GM19351 (cell line): Measurements from ENCODE around the gene ADARB2.
"Not testable (repeated sequence)": the region's sequence is repeated elsewhere in the genome, so short reads cannot be mapped to it uniquely, and the experiment has no call there.

Source experiments
- ATAC-seq: cut with Tn5 transposase; IDR thresholded peaks from one replicate; pipeline ENCODE4 v1.9.1; 2021; ENCODE audit warnings: mild to moderate bottlenecking, moderate library complexity; ENCODE audit not compliant: unreplicated experiment

ADARB2 gene

DNA sequence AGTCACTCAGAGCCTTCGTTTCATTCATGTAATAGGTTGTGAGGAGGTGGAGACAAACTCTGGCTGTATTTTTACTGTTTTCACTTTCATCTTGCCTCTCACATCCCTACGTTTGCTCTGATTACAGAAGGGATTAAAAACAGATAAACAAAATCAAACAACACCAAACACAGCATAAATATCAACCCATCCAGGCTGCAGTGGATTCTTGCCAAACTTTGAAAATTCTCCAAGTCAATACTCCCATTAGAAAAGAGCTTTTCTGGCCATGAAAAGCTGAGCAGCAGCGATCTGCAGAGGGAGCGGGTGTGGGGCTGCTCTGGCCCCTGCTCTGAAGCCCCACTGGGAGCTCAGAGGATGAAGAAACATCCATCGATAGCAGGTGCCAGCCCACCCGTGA, 397.9 kb downstream of the ADARB2 start:
- no peak for ATAC-seq

DNA sequence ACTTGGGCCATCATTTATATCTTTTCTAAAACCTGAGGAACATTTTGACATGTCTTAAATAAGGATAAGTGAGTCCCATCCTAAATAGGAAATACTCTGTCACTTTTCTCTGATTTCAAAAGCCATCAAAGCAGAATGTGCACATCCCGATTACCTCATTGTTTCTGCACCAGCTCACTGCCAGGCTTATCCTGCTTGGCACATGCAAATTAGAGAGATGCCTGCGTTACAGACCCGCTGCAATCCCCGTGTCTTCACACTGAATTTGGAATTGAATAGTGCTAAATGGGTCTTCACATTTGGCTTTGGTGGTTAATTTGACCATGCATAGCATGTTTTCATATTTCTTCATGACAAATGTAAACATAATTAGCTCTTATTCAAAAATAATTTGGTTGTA, 401.7 kb downstream of the ADARB2 start:
- no peak for ATAC-seq

DNA sequence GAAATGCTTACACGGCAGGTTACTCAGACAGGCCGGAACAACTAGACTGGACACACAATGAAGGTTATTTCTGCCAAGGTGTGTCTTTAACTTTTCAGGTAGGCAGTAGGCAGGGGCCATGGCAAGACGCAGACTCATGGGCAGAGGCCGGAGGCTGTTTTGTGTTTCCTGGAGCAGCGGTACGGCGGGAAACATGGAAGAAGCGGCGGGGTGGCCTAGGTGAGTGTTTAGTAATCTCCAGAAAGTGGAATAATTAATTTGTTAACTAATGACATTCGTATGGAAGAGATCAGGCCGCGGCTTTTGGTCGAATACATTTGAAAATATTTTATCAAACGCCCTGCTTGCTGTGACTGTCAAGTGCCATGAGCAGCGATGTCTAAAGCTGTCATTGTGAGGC, 403.3 kb downstream of the ADARB2 start:
- ATAC-seq: no peak

DNA sequence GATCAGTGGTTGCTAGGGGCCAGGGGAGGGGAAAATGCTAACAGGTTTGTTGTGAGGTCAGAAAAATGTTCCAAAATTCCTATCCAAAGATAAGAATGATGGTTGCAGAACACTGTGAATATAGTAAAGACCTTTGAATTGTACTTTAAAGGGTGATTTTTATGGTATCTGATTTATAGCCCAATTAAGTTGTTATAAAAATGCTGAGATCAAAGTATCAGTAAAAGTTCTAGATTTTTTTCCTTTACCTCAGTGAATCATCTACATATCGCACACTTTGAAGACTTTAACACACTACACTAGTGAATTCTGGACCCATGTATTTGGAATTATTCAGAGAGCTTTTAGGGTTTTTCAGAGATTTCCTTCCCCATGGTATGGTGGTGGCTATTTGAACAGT, 405.8 kb downstream of the ADARB2 start:
- ATAC-seq: no peak

DNA sequence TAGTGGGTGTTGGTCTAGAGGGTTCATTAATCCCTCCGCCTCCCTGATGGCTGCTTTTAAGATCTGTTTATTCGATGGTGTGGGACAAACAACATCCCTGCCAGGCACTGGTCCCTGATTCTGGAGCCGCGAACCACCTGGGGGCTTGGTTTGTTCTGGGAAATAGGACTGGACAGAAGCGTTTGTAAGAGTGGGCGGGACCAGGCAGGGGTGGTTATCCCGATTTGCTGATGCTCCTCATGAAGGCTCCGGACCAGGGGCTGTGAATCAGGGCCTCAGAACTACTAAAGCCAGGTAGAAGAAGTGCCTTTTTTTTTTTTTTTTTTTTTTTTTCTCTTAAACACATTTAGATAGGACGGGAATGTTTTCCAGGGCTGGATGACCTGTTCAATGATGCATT, 407.7 kb downstream of the ADARB2 start:
- ATAC-seq: no peak

DNA sequence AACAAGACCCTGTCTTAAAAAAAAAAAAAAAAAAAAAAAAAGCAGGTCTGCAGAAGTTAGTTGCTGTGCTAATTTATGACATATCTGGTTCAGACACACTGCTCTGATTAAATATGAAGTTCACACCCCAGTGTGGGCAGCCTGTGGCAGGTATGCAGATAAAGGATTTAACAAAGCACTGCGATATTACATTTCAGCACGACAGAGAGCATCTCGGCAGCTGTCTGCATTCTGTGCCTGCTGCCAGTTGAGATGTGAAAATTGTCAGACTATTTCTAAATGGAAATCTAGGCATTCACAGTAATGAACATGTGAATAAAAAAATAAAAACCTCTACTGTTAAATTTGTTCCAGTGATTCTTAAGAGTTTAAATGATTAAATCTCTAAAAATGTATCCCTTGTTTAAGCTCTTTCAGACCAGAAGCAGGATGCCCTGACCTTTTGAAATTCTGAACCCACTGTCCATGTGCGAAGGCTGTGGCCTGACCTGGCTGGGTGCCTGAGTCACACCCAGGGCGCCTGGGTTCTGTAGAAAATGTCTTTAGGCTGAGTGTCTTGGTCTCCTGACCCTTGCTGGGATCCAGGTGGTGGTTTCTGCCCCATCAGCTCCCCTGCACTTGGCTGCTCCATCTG, 408.2 kb downstream of the ADARB2 start:
- ATAC-seq: no peak

DNA sequence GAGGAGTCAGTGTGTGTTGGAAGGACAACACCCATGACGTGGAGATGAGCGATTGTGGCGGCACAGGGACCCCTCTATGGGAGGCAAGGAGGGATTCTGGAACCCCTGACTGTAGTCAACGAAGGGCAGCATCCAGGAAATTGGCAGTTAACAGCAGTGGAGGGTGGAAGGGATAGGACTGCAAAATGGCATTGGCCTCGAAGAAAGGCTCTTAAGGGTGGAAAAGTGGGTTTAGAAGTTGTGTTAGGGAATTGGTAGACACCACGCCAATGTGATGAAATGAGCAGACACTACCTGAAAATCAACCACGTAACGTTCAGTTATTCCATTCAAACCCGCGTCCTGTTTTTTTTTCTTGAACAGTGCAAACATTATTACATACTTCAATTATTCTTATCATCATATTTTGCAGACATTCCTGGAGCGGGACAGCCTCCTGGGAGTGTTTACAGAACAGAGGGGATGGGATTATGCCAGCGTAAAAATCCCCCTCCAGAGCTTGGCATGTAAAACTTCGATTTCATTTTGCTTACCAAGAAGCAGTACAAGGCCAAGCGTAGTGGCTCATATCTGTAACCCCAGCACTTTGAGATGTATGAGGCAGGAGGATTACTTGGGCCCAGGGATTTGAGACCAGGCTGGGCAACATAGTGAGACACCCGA, 409.0 kb downstream of the ADARB2 start:
- no peak for ATAC-seq

DNA sequence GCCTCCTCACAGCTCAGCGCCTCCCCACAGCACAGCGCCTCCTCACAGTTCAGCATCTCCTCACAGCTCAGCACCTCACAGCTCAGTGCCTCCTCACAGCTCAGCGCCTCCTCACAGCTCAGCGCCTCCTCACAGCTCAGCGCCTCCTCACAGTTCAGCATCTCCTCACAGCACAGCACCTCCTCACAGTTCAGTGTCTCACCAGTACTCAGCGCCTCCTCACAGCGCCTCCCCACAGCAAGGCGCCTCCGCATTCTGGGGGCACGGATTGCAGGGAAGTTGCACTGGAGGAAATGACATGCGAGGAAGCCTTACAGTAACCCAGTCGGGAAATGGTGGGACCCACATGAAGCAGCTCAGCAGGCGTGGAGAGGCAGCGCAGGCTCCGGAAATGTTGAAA, 409.6 kb downstream of the ADARB2 start:
- ATAC-seq: no peak

DNA sequence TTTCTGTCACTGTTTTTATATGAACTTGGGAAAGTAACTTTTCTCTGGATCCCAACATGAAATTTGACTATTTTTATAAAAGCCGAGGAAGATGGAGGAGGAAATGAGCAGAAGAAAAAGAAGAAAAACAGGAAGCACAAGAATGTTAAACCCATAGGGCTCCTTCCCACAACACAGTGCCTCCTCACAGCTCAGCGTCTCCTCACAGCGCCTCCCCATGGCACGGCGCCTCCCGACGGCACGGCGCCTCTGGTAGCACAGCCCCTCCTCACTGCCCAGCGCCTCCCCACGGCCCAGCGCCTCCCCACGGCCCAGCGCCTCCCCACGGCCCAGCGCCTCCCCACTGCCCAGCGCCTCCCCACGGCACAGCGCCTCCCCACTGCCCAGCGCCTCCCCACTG, 410.8 kb downstream of the ADARB2 start:
- not testable (repeated sequence) for ATAC-seq

DNA sequence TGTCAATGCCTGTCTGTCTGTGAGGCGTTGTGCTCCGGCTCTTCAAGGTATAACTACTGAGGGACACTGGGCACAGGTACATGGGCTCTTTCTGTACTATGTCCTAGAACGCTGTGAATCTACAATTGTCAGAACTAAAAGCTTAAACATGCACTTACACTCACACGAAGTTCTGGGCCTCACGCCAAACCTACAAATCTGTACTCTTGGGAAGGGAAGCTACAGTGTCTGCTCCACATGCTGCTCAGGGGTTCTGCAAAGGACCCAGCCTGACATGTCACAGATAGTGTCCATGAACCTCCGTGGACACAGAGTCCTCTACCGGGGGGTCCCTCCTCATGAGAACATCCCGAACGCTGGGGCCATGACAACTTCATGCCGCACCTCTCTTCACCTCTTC, 412.4 kb downstream of the ADARB2 start:
- ATAC-seq: no peak

DNA sequence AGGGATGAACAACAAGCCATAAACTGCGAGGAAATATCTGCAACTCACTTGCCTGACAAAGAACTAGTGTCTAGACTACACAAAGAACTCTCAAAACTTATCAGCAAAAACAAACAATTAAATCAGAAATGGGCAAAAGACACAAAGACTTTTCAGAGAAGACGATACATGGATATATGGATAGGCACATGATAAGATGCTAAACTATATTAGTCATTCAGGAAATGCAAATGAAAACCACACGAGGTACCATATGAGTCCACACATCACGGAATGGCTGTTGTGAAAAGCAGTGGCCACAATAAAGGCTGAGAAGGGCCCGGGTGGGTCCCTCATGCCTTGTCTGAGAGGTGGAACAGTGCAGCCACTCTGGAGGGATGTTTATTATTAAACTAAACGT, 413.4 kb downstream of the ADARB2 start:
- ATAC-seq: peak; percentile 86

DNA sequence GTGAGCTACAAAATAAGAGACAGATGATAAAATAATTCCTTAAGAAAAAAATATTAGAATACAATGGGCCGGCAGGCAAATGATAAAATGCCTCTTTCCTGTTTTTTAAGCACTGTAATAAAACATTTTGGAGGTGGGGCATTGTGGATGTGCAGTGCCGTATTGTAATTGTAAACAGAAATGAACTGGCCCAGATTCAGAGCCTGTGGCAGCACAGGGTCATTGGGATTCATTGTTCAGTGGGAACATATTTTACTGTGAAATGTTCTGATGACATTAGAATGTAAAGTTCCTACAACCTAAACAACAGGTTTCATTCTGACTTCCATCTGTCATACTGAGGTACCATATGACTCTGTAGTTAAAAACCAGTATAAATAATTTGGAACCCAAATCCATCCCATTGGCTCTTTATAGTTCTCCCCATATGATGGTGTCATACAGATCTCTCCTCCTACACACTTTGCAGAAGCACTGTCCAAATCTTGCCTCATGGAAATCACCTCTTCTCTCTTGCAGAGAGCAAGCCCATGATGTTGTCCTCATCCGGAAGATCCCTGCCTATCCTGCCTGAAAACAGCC, 416.5 kb downstream of the ADARB2 start:
- no peak for ATAC-seq

DNA sequence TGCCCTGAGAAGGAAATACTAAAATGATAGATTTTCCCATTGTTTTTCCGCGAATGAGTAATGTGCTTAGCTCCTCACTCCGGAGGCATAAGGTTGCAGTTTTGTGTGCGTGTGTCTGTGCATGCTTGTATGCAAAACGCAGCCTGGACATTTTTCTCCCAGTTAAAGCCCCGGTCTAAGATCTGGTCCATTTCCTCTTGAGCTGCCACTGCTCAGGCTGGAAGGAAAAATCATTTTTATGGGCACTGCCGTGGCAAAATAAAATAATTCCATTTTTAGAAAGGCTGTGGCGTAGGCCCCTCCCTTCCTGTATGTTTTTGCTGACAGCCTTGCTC, 420.5 kb downstream of the ADARB2 start:
- no peak for ATAC-seq

DNA sequence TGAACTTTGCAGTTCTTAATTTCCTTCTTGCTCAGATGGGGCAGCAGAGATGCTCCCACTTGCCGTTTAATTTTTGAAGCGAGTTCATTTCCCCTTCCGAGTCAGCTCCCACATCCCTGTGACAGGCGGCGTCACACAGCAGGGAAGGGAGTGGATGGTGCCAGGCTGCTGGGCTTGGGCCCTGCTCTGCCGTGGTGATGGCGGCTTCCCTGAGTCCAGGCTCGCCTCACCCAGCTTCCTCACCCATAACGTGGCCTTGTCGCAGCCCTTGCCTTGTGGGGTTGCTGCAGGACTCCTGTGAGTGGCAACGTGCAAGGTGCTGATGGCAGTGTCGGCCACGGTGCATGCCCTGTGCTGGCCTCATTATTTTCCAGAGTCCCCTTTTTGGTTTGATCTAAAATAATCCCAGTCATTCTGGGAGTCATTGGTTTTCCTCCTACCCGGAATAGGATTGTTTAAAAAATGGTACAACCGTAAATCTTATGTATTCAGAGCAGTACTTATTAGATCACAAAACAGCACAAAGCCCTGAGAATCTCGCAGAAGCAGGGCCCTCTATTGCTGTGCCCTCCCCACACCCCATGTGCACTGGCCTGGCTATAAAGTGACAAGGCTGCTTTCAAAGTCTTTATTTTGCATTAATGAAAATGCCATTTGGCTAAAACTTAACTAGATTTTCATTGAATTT, 421.1 kb downstream of the ADARB2 start:
- no peak for ATAC-seq

DNA sequence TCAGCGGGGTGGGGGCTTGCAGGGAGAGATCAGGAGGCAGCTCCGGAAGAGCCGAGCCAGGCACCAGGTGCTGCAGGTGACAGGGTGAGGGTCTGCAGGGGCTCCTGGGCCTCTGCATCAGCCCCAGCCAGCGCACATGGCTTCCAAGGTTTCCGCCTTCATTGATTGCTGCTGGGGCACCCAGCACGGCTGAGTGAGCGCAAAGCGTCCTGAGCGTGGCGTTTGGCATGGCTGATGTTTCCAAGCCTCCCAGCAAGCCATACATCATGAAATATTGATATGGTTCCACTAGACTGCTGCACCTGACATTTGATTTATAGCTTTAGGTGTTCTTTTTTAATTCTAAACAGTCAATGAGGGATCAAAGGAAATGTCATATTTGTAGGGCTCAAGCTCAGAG, 422.1 kb downstream of the ADARB2 start:
- no peak for ATAC-seq

DNA sequence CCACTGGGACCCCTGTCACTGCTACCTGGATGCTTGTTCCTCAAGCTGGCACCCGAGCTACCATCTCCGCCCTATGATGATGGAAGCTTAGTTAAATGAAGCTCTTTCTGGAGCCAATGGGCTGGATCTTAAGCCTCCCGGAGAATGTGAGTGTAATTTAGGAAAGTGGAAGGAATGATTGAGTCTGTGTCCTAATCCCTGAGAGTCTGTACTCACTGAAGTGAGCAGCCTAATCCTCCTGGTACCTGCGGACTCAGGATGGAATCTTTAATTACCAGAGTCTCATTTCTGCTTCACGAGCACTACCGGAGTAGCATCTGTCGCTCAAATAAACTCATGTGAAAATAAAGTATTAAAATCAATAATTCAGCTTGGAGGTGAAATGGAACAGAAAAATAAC, 425.6 kb downstream of the ADARB2 start:
- no peak for ATAC-seq

DNA sequence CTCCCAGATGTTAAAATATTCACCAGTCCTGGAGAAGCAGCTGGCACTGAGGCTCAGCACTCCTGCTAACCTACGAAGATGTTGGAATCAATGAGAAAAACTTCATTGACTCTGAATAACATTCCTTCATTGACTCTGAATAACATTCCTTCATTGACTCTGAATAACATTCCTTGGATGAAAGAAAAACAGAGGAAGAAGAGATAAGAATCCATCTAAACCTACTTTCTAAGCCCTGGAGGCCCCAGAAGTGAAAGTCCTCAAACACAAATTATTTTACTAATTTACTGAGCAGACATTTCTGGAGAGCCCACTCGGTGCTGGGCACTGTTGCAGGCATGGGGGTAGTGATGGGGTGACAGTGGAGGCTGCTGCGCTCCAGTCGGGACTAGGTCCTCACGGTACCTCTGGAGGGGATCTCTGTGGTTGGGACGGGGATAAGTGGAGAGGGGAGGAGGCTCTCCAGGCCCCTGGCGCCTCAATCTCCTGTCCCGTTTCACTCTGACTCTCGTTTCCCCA, 427.0 kb downstream of the ADARB2 start:
- no peak for ATAC-seq

DNA sequence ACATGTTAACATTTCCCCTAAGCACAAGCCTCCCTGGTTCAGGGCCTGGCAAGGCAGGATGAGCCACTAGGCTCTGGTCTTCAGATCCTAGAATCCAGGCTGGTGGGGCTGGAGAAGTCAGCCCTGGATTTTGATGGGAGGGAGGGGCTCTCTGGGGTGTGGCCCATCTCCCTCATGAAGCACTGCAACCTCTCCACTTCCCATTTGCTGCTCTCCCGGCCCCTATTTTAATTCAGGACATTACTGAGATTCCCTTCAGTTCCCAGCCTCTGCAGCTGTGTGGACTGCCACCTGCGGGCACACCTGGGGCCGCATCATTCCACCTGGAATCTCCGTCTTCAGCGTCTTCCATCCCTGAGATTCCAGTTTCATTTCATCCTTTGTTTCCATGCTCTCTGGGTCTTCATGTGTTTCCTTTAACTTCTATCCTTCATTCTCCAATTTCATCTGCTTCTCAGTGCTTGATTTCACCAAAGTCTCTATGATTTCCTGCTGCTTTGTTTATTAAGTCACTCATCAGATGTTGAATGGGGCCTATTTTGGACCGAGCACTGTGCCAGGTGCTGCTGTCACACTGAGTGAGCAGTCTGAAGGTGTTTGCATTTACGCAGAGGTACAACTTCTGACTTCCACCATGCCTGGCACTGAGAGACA, 427.6 kb downstream of the ADARB2 start:
- ATAC-seq: no peak

DNA sequence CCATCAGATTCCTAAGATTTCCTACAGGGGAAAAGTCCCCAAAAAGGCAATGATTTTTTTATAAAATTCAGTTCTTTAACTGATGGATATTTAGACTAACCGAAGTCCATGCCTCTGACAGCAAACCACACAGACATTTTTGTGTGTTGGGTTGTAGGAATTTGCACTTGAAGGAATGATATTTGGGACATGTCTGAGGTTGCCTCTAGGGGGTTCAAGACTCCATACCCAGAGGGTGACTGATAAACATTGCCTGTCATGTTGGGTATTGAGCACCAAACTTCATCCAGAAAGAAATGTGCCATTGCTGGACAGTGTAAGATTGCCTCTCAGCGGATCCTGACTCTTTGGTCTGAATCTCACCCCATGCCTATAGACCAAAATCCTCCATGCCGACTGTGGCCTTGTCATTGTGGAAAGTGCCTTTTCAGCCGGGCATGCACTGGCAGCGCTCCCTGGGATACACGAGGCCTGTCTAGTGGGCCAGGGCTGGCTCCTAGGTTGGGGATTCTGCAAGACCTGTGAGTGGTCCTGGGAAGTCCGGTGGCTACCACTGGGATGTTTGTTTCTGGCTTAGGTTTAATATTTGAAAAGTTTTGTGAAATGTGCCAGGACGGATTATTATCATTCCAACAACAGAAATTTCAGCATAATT, 428.2 kb downstream of the ADARB2 start:
- ATAC-seq: no peak

DNA sequence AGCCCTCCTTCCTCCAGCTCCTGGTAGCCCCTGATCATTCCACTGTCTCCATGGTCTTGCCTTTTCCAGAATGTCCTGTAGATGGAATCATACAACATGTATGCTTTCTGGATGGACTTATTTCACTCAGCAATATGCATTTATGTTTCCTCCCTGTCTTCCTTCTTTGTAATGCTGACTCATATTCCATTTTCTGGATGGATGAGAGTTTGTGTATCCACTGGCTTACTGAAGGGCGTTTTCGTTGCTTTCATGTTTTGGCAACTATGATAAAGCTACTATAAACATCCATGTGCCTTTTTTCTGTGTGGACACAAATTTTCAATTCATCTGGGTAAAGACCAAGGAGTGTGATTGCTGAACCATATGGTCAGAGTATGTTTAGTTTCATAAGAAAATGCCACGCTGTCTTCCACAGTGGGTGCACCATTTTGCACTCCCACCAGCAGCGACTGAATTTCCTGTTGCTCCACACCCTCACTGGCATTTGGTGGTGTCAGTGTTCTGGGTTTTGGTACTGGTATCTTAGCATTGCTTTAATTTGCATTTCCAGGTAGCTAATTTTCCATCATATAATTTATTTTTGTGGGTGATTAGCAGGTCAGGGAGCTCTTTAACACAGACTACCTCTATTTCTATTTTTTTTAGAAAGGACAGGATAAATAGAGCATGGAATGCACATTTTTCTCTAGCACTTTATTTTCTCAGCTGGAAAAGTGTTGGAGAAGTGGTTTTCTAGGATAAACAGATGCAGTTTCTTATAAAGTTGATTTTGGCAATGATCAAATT, 429.0 kb downstream of the ADARB2 start:
- ATAC-seq: no peak
